Suppressor macrophage (primary cell): ENCODE measurements around the gene CORO6.
"Not testable (repeated sequence)": the region's sequence is repeated elsewhere in the genome, so short reads cannot be mapped to it uniquely, and the experiment has no call there.

Experiments
- DNase-seq, 4 experiments: peaks; one replicate each; pipeline ENCODE4 v3.0.0-alpha.2; 2020 to 2022
- total RNA-seq, 17 experiments: gene quantifications; one replicate each; lab custom pipeline; 2026; ENCODE audit warnings: mixed read lengths in 6 of 17, inconsistent platforms in 3 of 17; lab: John Stamatoyannopoulos, UW

The CORO6 gene
- total RNA-seq, result 0.12 to 2.6 (median 0.35) reads per million in 17 experiments

GRCh38 chr17:29622337-29623282 lies at the start of gene CORO6:
TSS of gene CORO6 (minus strand) at chr17:29622912. CDS start at chr17:29621421, 1,491 bp downstream.
- peak; percentile 42 to 71 (median 56) for DNase-seq

- DNase-seq, result no peak
These were observed 48.9 kb upstream of the CORO6 start for GRCh38 chr17:29671661-29672060.

- DNase-seq, result no peak
These were observed 46.6 kb upstream of the CORO6 start for GRCh38 chr17:29669266-29669665.

- DNase-seq, result no peak
These were observed 45.3 kb upstream of the CORO6 start for GRCh38 chr17:29667969-29668368.

- DNase-seq, result peak; percentile 33 to 85 (median 64)
These were observed 42.7 kb upstream of the CORO6 start for GRCh38 chr17:29665481-29665810.

- DNase-seq, result no peak
These were observed 42.2 kb upstream of the CORO6 start for GRCh38 chr17:29664743-29665480.

- no peak for DNase-seq
These were observed 40.4 kb upstream of the CORO6 start for GRCh38 chr17:29663155-29663554.

GRCh38 chr17:29661213-29661612 lies 38.5 kb upstream of the CORO6 start:
- DNase-seq, result no peak

- no peak for DNase-seq
These were observed 36.4 kb upstream of the CORO6 start for GRCh38 chr17:29659155-29659554.

- no peak for DNase-seq
These were observed 32.6 kb upstream of the CORO6 start for GRCh38 chr17:29655323-29655722.

- no peak for DNase-seq
These were observed 31.4 kb upstream of the CORO6 start for GRCh38 chr17:29653995-29654714.

- no peak for DNase-seq
These were observed 30.3 kb upstream of the CORO6 start for GRCh38 chr17:29652976-29653375.

- not testable (repeated sequence) for DNase-seq
These were observed 29.2 kb upstream of the CORO6 start for GRCh38 chr17:29651913-29652312.

GRCh38 chr17:29650396-29650795 lies 27.7 kb upstream of the CORO6 start:
- DNase-seq, result peak; percentile 34 to 75 (median 63)

GRCh38 chr17:29649359-29649758 lies 26.6 kb upstream of the CORO6 start:
- no peak for DNase-seq

GRCh38 chr17:29648005-29648404 lies 25.3 kb upstream of the CORO6 start:
- DNase-seq, result no peak

GRCh38 chr17:29645515-29646051 lies 22.9 kb upstream of the CORO6 start:
- peak; percentile 56 to 79 (median 73) for DNase-seq

- DNase-seq, result no peak
These were observed 21.1 kb upstream of the CORO6 start for GRCh38 chr17:29643817-29644160.

GRCh38 chr17:29642171-29642611 lies 19.5 kb upstream of the CORO6 start:
- DNase-seq, result no peak

- DNase-seq, result peak; percentile 39 to 62 (median 48)
These were observed 18.4 kb upstream of the CORO6 start for GRCh38 chr17:29640981-29641642.

- DNase-seq, result peak in 1 of 4 experiments; percentile 26
These were observed 17.7 kb upstream of the CORO6 start for GRCh38 chr17:29640413-29640812.

GRCh38 chr17:29633886-29634285 lies 11.2 kb upstream of the CORO6 start:
- no peak for DNase-seq
